ENCODE measurements around the gene SH3BP2.

SH3BP2 gene

GRCh38 chr4:2852481-2852921, 59.6 kb downstream of the SH3BP2 start:
- ATAC-seq: no peak
- no peak for TF ChIP-seq RARB (CRISPR knock-in tag; IDR thresholded peaks at IDR 0.05)
- TF ChIP-seq GLIS3 (CRISPR knock-in tag; IDR thresholded peaks at IDR 0.05): no peak
- no peak for TF ChIP-seq CREB5 (CRISPR knock-in tag; IDR thresholded peaks at IDR 0.05; ENCODE audit: low read depth)
- TF ChIP-seq SNAI2 (CRISPR knock-in tag; IDR thresholded peaks at IDR 0.05): no peak
- TF ChIP-seq CSRNP3 (CRISPR knock-in tag; IDR thresholded peaks at IDR 0.05): no peak
- no peak for TF ChIP-seq TSHZ2 (CRISPR knock-in tag; IDR thresholded peaks at IDR 0.05)
- no peak for TF ChIP-seq ZFP3 (CRISPR knock-in tag; IDR thresholded peaks at IDR 0.05)
- no peak for TF ChIP-seq ZNF70 (CRISPR knock-in tag; IDR thresholded peaks at IDR 0.05)
- no peak for TF ChIP-seq ZNF565 (CRISPR knock-in tag; conservative IDR thresholded peaks at IDR 0.05; ENCODE audit: low read depth)
- TF ChIP-seq ISL1 (CRISPR knock-in tag; IDR thresholded peaks at IDR 0.05): no peak
- TF ChIP-seq ARNTL (CRISPR knock-in tag; IDR thresholded peaks at IDR 0.05; ENCODE audit: borderline replicate concordance, low read depth): no peak
- no peak for TF ChIP-seq OSR1 (CRISPR knock-in tag; IDR thresholded peaks at IDR 0.05)
- TF ChIP-seq CSDC2 (CRISPR knock-in tag; IDR thresholded peaks at IDR 0.05): no peak
- no peak for TF ChIP-seq POU6F1 (CRISPR knock-in tag; IDR thresholded peaks at IDR 0.05; ENCODE audit: borderline replicate concordance, low read depth)
- no peak for TF ChIP-seq PPARA (CRISPR knock-in tag; IDR thresholded peaks at IDR 0.05; ENCODE audit: borderline replicate concordance)
- no peak for TF ChIP-seq TOX (CRISPR knock-in tag; IDR thresholded peaks at IDR 0.05; ENCODE audit: borderline replicate concordance)
- no peak for TF ChIP-seq BACH2 (CRISPR knock-in tag; IDR thresholded peaks at IDR 0.05; ENCODE audit: borderline replicate concordance)

- ATAC-seq: no peak
- TF ChIP-seq BACH2 (CRISPR knock-in tag; IDR thresholded peaks at IDR 0.05; ENCODE audit: borderline replicate concordance) (no peak), ZFP30 (CRISPR knock-in tag; IDR thresholded peaks at IDR 0.05) (no peak), ZFP3 (CRISPR knock-in tag; IDR thresholded peaks at IDR 0.05) (no peak), ZNF70 (CRISPR knock-in tag; IDR thresholded peaks at IDR 0.05) (no peak), CSRNP3 (CRISPR knock-in tag; IDR thresholded peaks at IDR 0.05) (no peak), TOX (CRISPR knock-in tag; IDR thresholded peaks at IDR 0.05; ENCODE audit: borderline replicate concordance) (no peak), ZNF565 (CRISPR knock-in tag; conservative IDR thresholded peaks at IDR 0.05; ENCODE audit: low read depth) (no peak)
Measured at GRCh38 chr4:2855584-2855983, 62.7 kb downstream of the SH3BP2 start.

GRCh38 chr4:2856266-2856665, 63.4 kb downstream of the SH3BP2 start:
- no peak for ATAC-seq
- no peak for TF ChIP-seq TSHZ2 (CRISPR knock-in tag; IDR thresholded peaks at IDR 0.05)
- TF ChIP-seq ZNF8 (CRISPR knock-in tag; IDR thresholded peaks at IDR 0.05): no peak
- TF ChIP-seq PATZ1 (CRISPR knock-in tag; IDR thresholded peaks at IDR 0.05; ENCODE audit: borderline replicate concordance): no peak
- no peak for TF ChIP-seq OSR1 (CRISPR knock-in tag; IDR thresholded peaks at IDR 0.05)
- no peak for TF ChIP-seq RARB (CRISPR knock-in tag; IDR thresholded peaks at IDR 0.05)
- no peak for TF ChIP-seq BACH2 (CRISPR knock-in tag; IDR thresholded peaks at IDR 0.05; ENCODE audit: borderline replicate concordance)
- TF ChIP-seq ZNF70 (CRISPR knock-in tag; IDR thresholded peaks at IDR 0.05): no peak
- TF ChIP-seq POU6F1 (CRISPR knock-in tag; IDR thresholded peaks at IDR 0.05; ENCODE audit: borderline replicate concordance, low read depth): no peak
- no peak for TF ChIP-seq ESRRG (CRISPR knock-in tag; IDR thresholded peaks at IDR 0.05)
- no peak for TF ChIP-seq ARNTL (CRISPR knock-in tag; IDR thresholded peaks at IDR 0.05; ENCODE audit: borderline replicate concordance, low read depth)

All from SK-N-SH treated with all-trans-retinoic acid at 6 μM for 48 hours (cell line).